CD14-positive monocyte (primary cell): ENCODE measurements around the gene FREM1. TPM values are rescaled to one million over a fixed set of nuclear protein-coding genes. Genes with fewer than 3 reads are reported as not detected.

ENCODE experiments used
- DNase-seq, 3 donors: peaks; one replicate each; pipeline ENCODE4 v3.0.0-alpha.2; 2011 to 2022
- H2AFZ ChIP-seq: 2 replicates; pipeline ENCODE4 v1.6.0; 2012; ENCODE audit warnings: mild to moderate bottlenecking, low read depth, low read length, inconsistent platforms; ENCODE audit not compliant: insufficient read depth, poor library complexity, severe bottlenecking
- H3K27ac ChIP-seq, 2 donors: 1 replicate in 1 of 2; 2 replicates in 1 of 2; pipeline ENCODE4 v1.5.1; 2012 to 2013; ENCODE audit warnings: low read length in 2 of 2, control low read depth in 1 of 2, inconsistent platforms in 1 of 2, low read depth in 1 of 2, mild to moderate bottlenecking in 1 of 2
- H3K27me3 ChIP-seq, 2 donors: one replicate each; pipeline versions ENCODE4 v1.6.0 to v1.6.1; 2011 to 2013; ENCODE audit warnings: low read length in 2 of 2; ENCODE audit not compliant: control insufficient read depth in 2 of 2, insufficient read depth in 2 of 2
- H3K36me3 ChIP-seq, 2 donors: replicated peaks in 1 of 2; 1 replicate in 1 of 2; 2 replicates in 1 of 2; pipeline versions ENCODE4 v1.5.1 to v1.6.1; 2012 to 2013; ENCODE audit warnings: low read length in 2 of 2, control low read depth in 1 of 2, inconsistent platforms in 1 of 2, mild to moderate bottlenecking in 1 of 2; ENCODE audit not compliant: insufficient read depth in 2 of 2, control insufficient read depth in 1 of 2
- H3K4me1 ChIP-seq, 2 donors: 1 replicate in 1 of 2; 2 replicates in 1 of 2; pipeline versions ENCODE4 v1.5.1 to v1.6.1; 2012 to 2013; ENCODE audit warnings: low read length in 2 of 2, control low read depth in 1 of 2, inconsistent platforms in 1 of 2, mild to moderate bottlenecking in 1 of 2, moderate library complexity in 1 of 2; ENCODE audit not compliant: insufficient read depth in 2 of 2, control insufficient read depth in 1 of 2
- H3K4me2 ChIP-seq: replicated peaks from 2 replicates; pipeline ENCODE3; 2012; ENCODE audit warnings: low read length, moderate library complexity, mild to moderate bottlenecking; ENCODE audit not compliant: poor library complexity, severe bottlenecking; ENCODE audit errors: extremely low read depth
- H3K4me3 ChIP-seq, 3 experiments: fragments of 200-600 bp in 1 of 3; sonication (generic) in 1 of 3; replicated peaks in 1 of 3; 1 replicate in 2 of 3; 2 replicates in 1 of 3; pipeline ENCODE4 v1.5.1; 2011 to 2013; ENCODE audit warnings: low read length in 3 of 3, mild to moderate bottlenecking in 3 of 3, control low read depth in 2 of 3, low read depth in 2 of 3, inconsistent platforms in 1 of 3, moderate library complexity in 1 of 3
- H3K79me2 ChIP-seq: 2 replicates; pipeline ENCODE4 v1.6.0; 2012; ENCODE audit warnings: mild to moderate bottlenecking, control low read depth, inconsistent platforms, low read length, moderate library complexity; ENCODE audit not compliant: insufficient read depth
- H3K9ac ChIP-seq: 2 replicates; pipeline ENCODE4 v1.6.0; 2017; ENCODE audit warnings: low read length, mild to moderate bottlenecking; ENCODE audit not compliant: insufficient read depth, poor library complexity, severe bottlenecking
- H3K9me3 ChIP-seq, 2 donors: replicated peaks in 1 of 2; 1 replicate in 1 of 2; 2 replicates in 1 of 2; pipeline versions ENCODE4 v1.5.1 to v1.6.1; 2012 to 2013; ENCODE audit warnings: low read length in 2 of 2, control low read depth in 1 of 2; ENCODE audit not compliant: control insufficient read depth in 1 of 2, insufficient read depth in 1 of 2
- H4K20me1 ChIP-seq: 2 replicates; pipeline ENCODE4 v1.6.0; 2012; ENCODE audit warnings: mild to moderate bottlenecking, low read length, control low read depth, moderate library complexity; ENCODE audit not compliant: insufficient read depth
- H3K27ac Mint-ChIP-seq, 7 donors: one replicate each; pipeline ENCODE4 v1.8.0; 2020; ENCODE audit warnings: mild to moderate bottlenecking in 7 of 7, mixed read lengths in 7 of 7, moderate library complexity in 6 of 7, inconsistent platforms in 2 of 7
- H3K27me3 Mint-ChIP-seq, 3 donors: one replicate each; pipeline ENCODE4 v1.8.0; 2021 to 2022; ENCODE audit warnings: low read depth in 3 of 3, mild to moderate bottlenecking in 3 of 3, mixed read lengths in 3 of 3, moderate library complexity in 3 of 3, inconsistent platforms in 1 of 3
- H3K36me3 Mint-ChIP-seq, 2 donors: one replicate each; pipeline ENCODE4 v1.8.0; 2020; ENCODE audit warnings: mixed read lengths in 2 of 2, inconsistent platforms in 1 of 2, mild to moderate bottlenecking in 1 of 2
- H3K4me1 Mint-ChIP-seq: one replicate; pipeline ENCODE4 v1.8.0; 2020; ENCODE audit warnings: mild to moderate bottlenecking, mixed read lengths
- H3K4me3 Mint-ChIP-seq, 2 donors: one replicate each; pipeline ENCODE4 v1.8.0; 2020; ENCODE audit warnings: mild to moderate bottlenecking in 2 of 2, mixed read lengths in 2 of 2, moderate library complexity in 1 of 2
- H3K9me3 Mint-ChIP-seq, 7 donors: one replicate each; pipeline ENCODE4 v1.8.0; 2020 to 2022; ENCODE audit warnings: mixed read lengths in 7 of 7, mild to moderate bottlenecking in 6 of 7, moderate library complexity in 6 of 7, inconsistent platforms in 2 of 7
- WGBS: methylation state at CpG from one replicate; pipeline ENCODE4 v1.1.5; 2013; ENCODE audit warnings: missing lambda C conversion rate; ENCODE audit not compliant: insufficient coverage; 5-methylcytosine and 5-hydroxymethylcytosine counted together
- intact Hi-C, 2 donors: fragments of 100-400 bp; cut with micrococcal nuclease; formaldehyde crosslinking; loops; one replicate each; pipeline versions ENCODE4 v1.15.0 to v1.15.1; 2023
- polyA plus RNA-seq, 3 donors: library from polyadenylated mRNA; depleted of rRNA in 1 of 3; unstranded in 2 of 3; stranded (reverse) in 1 of 3; fragments of 300-500 nt in 2 of 3; fragments of >200 nt in 1 of 3; fragmentation: Illumina TruSeq in 2 of 3; gene quantifications; 1 replicate in 2 of 3; 2 replicates in 1 of 3; pipeline ENCODE4 v1.2.3, GENCODE V29; 2012 to 2021
- TF ChIP-seq, protein P1 (sequence below): fragments of 200-600 bp; IDR thresholded peaks from one replicate; pipeline ENCODE4 v1.8.0; 2022; ENCODE audit warnings: antibody characterized with exemption, mild to moderate bottlenecking

FREM1 gene
- polyA plus RNA-seq, 3 donors, result not detected

DNA sequence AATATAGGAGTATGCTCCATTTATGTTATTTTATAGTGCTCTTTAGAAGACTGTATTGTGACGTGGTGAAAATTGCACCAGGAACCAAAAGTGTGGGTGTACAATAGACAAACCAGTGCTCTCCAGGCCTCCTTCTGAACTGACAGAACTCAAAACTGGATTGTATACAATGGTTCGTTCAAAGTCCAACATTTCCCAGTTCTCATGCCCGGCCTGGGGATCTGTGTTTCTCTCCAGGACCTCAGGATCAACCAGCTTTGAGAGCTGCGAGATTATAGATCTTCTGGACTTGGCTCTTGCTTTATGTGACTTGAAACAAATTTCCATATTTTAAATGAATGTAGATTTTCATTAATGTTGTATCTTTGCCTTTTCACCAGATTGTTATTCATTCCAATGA lies 126.9 kb downstream of the FREM1 start:
- Histone ChIP-seq H3K9me3 (no peaks in the 10 kb centered on the region), H3K4me3 (no peak overlapping the region), H3K4me1 (no peaks in the 10 kb centered on the region), H4K20me1 (no peaks in the 10 kb centered on the region), H3K79me2 (no peaks in the 10 kb centered on the region), H3K27me3 (no peaks in the 10 kb centered on the region), H3K36me3 (no peaks in the 10 kb centered on the region), H3K4me2 (no peak overlapping the region), H3K27ac (no peak overlapping the region), H2AFZ (no peak overlapping the region), H3K9ac (no peak overlapping the region)
- 81% methylated on average over 3 of the region's 4 CpGs for WGBS
- TF ChIP-seq, protein P1, sequence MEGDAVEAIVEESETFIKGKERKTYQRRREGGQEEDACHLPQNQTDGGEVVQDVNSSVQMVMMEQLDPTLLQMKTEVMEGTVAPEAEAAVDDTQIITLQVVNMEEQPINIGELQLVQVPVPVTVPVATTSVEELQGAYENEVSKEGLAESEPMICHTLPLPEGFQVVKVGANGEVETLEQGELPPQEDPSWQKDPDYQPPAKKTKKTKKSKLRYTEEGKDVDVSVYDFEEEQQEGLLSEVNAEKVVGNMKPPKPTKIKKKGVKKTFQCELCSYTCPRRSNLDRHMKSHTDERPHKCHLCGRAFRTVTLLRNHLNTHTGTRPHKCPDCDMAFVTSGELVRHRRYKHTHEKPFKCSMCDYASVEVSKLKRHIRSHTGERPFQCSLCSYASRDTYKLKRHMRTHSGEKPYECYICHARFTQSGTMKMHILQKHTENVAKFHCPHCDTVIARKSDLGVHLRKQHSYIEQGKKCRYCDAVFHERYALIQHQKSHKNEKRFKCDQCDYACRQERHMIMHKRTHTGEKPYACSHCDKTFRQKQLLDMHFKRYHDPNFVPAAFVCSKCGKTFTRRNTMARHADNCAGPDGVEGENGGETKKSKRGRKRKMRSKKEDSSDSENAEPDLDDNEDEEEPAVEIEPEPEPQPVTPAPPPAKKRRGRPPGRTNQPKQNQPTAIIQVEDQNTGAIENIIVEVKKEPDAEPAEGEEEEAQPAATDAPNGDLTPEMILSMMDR, result no peak
- H3K27me3 Mint-ChIP-seq, result no peaks in the 10 kb centered on the region
- H3K9me3 Mint-ChIP-seq, result peaks cover 0 to 2% (median 0%) of the 10 kb centered on the region in 7 donors
- no peak overlapping the region for H3K4me3 Mint-ChIP-seq
- DNase-seq, result no peak
- no peaks in the 10 kb centered on the region for H3K36me3 Mint-ChIP-seq
- no peak overlapping the region for H3K27ac Mint-ChIP-seq
- intact Hi-C loops, result no loop called here
- no peaks in the 10 kb centered on the region for H3K4me1 Mint-ChIP-seq

DNA sequence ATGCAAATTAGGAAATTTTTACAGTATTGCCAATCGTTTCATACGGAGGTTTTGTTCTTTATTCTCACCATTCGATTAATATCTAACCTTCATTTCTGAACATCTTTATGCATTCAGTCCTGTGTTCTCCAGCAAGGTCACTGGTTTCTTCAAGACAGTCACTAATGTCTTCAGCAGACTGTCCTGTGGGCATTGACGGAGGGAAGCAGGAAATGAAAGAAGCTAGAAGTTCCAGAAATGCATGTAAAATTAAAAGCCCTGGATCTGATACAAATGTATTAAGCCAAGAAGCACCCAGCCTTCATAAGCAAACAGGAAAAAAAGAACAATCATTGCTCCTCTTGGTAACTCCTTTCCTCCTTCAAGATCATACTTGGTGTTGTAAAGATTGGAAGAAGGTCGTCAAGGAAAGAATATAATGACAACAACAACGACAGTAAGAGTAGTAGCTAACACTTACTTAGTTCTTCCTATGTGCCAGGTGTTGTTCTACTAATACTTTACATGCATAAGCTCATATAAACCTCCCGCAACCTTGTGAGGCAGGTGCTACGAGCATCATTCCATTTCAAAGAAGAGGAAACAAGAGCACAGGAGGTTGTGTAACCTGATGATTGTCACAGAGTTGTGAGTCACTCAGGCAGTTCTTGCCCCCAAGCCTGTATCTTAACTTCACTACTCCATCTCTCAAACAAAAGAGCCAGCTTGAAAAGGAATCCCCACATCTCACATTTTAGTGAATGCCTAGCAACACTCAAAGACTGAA lies 127.8 kb downstream of the FREM1 start:
- Mint-ChIP-seq H3K4me3 (no peak overlapping the region), H3K9me3 (peaks cover 0 to 2% (median 0%) of the 10 kb centered on the region in 7 donors)

More for the DNA sequence above, 127.8 kb downstream of the FREM1 start:
- Mint-ChIP-seq H3K36me3 (no peaks in the 10 kb centered on the region), H3K27ac (no peak overlapping the region), H3K27me3 (no peaks in the 10 kb centered on the region), H3K4me1 (no peaks in the 10 kb centered on the region)
- H2AFZ ChIP-seq, result no peak overlapping the region
- DNase-seq, result no peak
- 89% methylated on average over 1 of the region's 8 CpGs for WGBS
- no peaks in the 10 kb centered on the region for H4K20me1 ChIP-seq
- intact Hi-C loops, result no loop called here
- H3K27ac ChIP-seq, result no peak overlapping the region
- no peaks in the 10 kb centered on the region for H3K36me3 ChIP-seq
- H3K79me2 ChIP-seq, result no peaks in the 10 kb centered on the region
- H3K9ac ChIP-seq, result no peak overlapping the region
- H3K9me3 ChIP-seq, result no peaks in the 10 kb centered on the region
- H3K4me1 ChIP-seq, result no peaks in the 10 kb centered on the region
- no peak overlapping the region for H3K4me3 ChIP-seq
- no peaks in the 10 kb centered on the region for H3K27me3 ChIP-seq
- TF ChIP-seq, protein P1, result no peak
- no peak overlapping the region for H3K4me2 ChIP-seq
